SK-N-SH treated with all-trans-retinoic acid at 6 μM for 48 hours (cell line): ENCODE results near the gene ZFHX3.

ENCODE experiments used
- ATAC-seq: fragments of 200-7000 bp; cut with Tn5 transposase; 3 replicates; pipeline ENCODE4 v1.9.1; 2020; ENCODE audit warnings: mild to moderate bottlenecking, moderate library complexity
- BACH2 ChIP-seq: fragments of 250-450 bp; sonication (Bioruptor Pico); IDR thresholded peaks from 2 replicates; pipeline ENCODE4 v1.9.0; 2021; ENCODE audit warnings: mild to moderate bottlenecking, borderline replicate concordance
- CREB5 ChIP-seq: fragments of 250-450 bp; sonication (Bioruptor Pico); IDR thresholded peaks from 2 replicates; pipeline ENCODE4 v1.5.1; 2020; ENCODE audit warnings: low read depth, mild to moderate bottlenecking, moderate library complexity
- CSDC2 ChIP-seq: fragments of 250-450 bp; sonication (Bioruptor Pico); IDR thresholded peaks from 2 replicates; pipeline ENCODE4 v1.5.0; 2020; ENCODE audit warnings: mild to moderate bottlenecking, moderate library complexity
- CSRNP3 ChIP-seq: fragments of 250-450 bp; sonication (Bioruptor Pico); IDR thresholded peaks from 2 replicates; pipeline ENCODE4 v1.5.1; 2021; ENCODE audit warnings: mild to moderate bottlenecking, moderate library complexity
- ESRRG ChIP-seq: fragments of 250-450 bp; sonication (Bioruptor Pico); IDR thresholded peaks from 2 replicates; pipeline ENCODE4 v1.6.1; 2021; ENCODE audit warnings: mild to moderate bottlenecking
- GLIS3 ChIP-seq: fragments of 250-450 bp; sonication (Bioruptor Pico); IDR thresholded peaks from 2 replicates; pipeline ENCODE4 v1.5.0; 2020; ENCODE audit warnings: mild to moderate bottlenecking, moderate library complexity
- ISL1 ChIP-seq: fragments of 250-450 bp; sonication (Bioruptor Pico); IDR thresholded peaks from 2 replicates; pipeline ENCODE4 v2.1.2; 2022; ENCODE audit warnings: mild to moderate bottlenecking, moderate library complexity
- OSR1 ChIP-seq: fragments of 250-450 bp; sonication (Bioruptor Pico); IDR thresholded peaks from 2 replicates; pipeline ENCODE4 v1.8.0; 2022; ENCODE audit warnings: moderate library complexity, mild to moderate bottlenecking, inconsistent platforms
- PATZ1 ChIP-seq: fragments of 250-450 bp; sonication (Bioruptor Pico); IDR thresholded peaks from 2 replicates; pipeline ENCODE4 v1.8.0; 2020; ENCODE audit warnings: mild to moderate bottlenecking, moderate library complexity, borderline replicate concordance
- RARB ChIP-seq: fragments of 250-450 bp; sonication (Bioruptor Pico); IDR thresholded peaks from 2 replicates; pipeline ENCODE4 v1.8.0; 2021; ENCODE audit warnings: mild to moderate bottlenecking, moderate library complexity
- SNAI2 ChIP-seq: fragments of 250-450 bp; sonication (Bioruptor Pico); IDR thresholded peaks from 2 replicates; pipeline ENCODE4 v1.5.0; 2020; ENCODE audit warnings: mild to moderate bottlenecking, moderate library complexity
- TCF4 ChIP-seq: fragments of 250-450 bp; sonication (Bioruptor Pico); IDR thresholded peaks from 2 replicates; pipeline ENCODE4 v1.8.0; 2021; ENCODE audit warnings: mild to moderate bottlenecking, moderate library complexity, borderline replicate concordance
- TOX ChIP-seq: fragments of 250-450 bp; sonication (Bioruptor Pico); IDR thresholded peaks from 2 replicates; pipeline ENCODE4 v1.8.0; 2021; ENCODE audit warnings: mild to moderate bottlenecking, moderate library complexity, borderline replicate concordance
- TSHZ2 ChIP-seq: fragments of 250-450 bp; sonication (Bioruptor Pico); IDR thresholded peaks from 2 replicates; pipeline ENCODE4 v1.5.0; 2020; ENCODE audit warnings: mild to moderate bottlenecking, moderate library complexity
- ZFP30 ChIP-seq: fragments of 450-650 bp; formaldehyde crosslinking; IDR thresholded peaks from 2 replicates; pipeline ENCODE4 v1.5.0; 2022; ENCODE audit warnings: mild to moderate bottlenecking, moderate library complexity
- ZNF565 ChIP-seq: fragments of 450-650 bp; formaldehyde crosslinking; conservative IDR thresholded peaks from 2 replicates; pipeline ENCODE4 v1.5.0; 2020; ENCODE audit warnings: low read depth, mild to moderate bottlenecking, moderate library complexity
- ZNF70 ChIP-seq: fragments of 450-650 bp; formaldehyde crosslinking; IDR thresholded peaks from 2 replicates; pipeline ENCODE4 v1.5.0; 2020; ENCODE audit warnings: mild to moderate bottlenecking, moderate library complexity
- ZNF8 ChIP-seq: fragments of 450-650 bp; formaldehyde crosslinking; IDR thresholded peaks from 2 replicates; pipeline ENCODE4 v1.5.0; 2020; ENCODE audit warnings: mild to moderate bottlenecking, moderate library complexity

Gene ZFHX3

GRCh38 chr16:72794986-72795385, 252.9 kb downstream of the ZFHX3 start (continued):
- no peak for TF ChIP-seq PATZ1
- TF ChIP-seq CSDC2 (CRISPR knock-in tag), result no peak
- TF ChIP-seq ISL1 (CRISPR knock-in tag), result no peak
- TF ChIP-seq ZNF70 (CRISPR knock-in tag), result no peak

- no peak for TF ChIP-seq ZFP30 (CRISPR knock-in tag)
- no peak for TF ChIP-seq PATZ1
- TF ChIP-seq OSR1 (CRISPR knock-in tag), result no peak
- TF ChIP-seq BACH2 (CRISPR knock-in tag), result no peak
- TF ChIP-seq GLIS3 (CRISPR knock-in tag), result no peak
- TF ChIP-seq TOX, result no peak
- TF ChIP-seq ZNF565, result no peak
- ATAC-seq, result no peak
Measured at GRCh38 chr16:72794319-72794718, 253.6 kb downstream of the ZFHX3 start.

GRCh38 chr16:72793716-72794115, 254.2 kb downstream of the ZFHX3 start:
- no peak for ATAC-seq
- TF ChIP-seq RARB (CRISPR knock-in tag) (no peak), OSR1 (CRISPR knock-in tag) (no peak), ZFP30 (CRISPR knock-in tag) (no peak), CREB5 (CRISPR knock-in tag) (no peak), ZNF565 (no peak), TCF4 (CRISPR knock-in tag) (no peak), ZNF8 (CRISPR knock-in tag) (no peak)

- no peak for TF ChIP-seq SNAI2 (CRISPR knock-in tag)
- no peak for TF ChIP-seq ZNF70 (CRISPR knock-in tag)
- TF ChIP-seq ESRRG (CRISPR knock-in tag), result no peak
- TF ChIP-seq ZNF8 (CRISPR knock-in tag), result no peak
- no peak for TF ChIP-seq TSHZ2 (CRISPR knock-in tag)
- no peak for TF ChIP-seq CSRNP3 (CRISPR knock-in tag)
- TF ChIP-seq CREB5 (CRISPR knock-in tag), result no peak
- no peak for TF ChIP-seq GLIS3 (CRISPR knock-in tag)
- TF ChIP-seq BACH2 (CRISPR knock-in tag), result no peak
- no peak for ATAC-seq
Measured at GRCh38 chr16:72793017-72793416, 254.9 kb downstream of the ZFHX3 start.
